A549 treated with CORT108297 at 1 μM for 4 hours (cell line): Measurements from ENCODE around the gene GATAD2A. TPM values are rescaled to one million over a fixed set of nuclear protein-coding genes. Genes with fewer than 3 reads are reported as not detected.

Source experiments
- total RNA-seq: library from RNA; stranded (reverse); fragments of 200-300 nt; extraction: Qiagen RNA extraction; gene quantifications from 5 replicates; pipeline ENCODE4 v1.2.3, GENCODE V29; 2022

The GATAD2A gene, protein sequence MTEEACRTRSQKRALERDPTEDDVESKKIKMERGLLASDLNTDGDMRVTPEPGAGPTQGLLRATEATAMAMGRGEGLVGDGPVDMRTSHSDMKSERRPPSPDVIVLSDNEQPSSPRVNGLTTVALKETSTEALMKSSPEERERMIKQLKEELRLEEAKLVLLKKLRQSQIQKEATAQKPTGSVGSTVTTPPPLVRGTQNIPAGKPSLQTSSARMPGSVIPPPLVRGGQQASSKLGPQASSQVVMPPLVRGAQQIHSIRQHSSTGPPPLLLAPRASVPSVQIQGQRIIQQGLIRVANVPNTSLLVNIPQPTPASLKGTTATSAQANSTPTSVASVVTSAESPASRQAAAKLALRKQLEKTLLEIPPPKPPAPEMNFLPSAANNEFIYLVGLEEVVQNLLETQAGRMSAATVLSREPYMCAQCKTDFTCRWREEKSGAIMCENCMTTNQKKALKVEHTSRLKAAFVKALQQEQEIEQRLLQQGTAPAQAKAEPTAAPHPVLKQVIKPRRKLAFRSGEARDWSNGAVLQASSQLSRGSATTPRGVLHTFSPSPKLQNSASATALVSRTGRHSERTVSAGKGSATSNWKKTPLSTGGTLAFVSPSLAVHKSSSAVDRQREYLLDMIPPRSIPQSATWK
- 34.9 to 51.0 TPM (median 46.1 TPM) in 5 replicates for total RNA-seq

DNA sequence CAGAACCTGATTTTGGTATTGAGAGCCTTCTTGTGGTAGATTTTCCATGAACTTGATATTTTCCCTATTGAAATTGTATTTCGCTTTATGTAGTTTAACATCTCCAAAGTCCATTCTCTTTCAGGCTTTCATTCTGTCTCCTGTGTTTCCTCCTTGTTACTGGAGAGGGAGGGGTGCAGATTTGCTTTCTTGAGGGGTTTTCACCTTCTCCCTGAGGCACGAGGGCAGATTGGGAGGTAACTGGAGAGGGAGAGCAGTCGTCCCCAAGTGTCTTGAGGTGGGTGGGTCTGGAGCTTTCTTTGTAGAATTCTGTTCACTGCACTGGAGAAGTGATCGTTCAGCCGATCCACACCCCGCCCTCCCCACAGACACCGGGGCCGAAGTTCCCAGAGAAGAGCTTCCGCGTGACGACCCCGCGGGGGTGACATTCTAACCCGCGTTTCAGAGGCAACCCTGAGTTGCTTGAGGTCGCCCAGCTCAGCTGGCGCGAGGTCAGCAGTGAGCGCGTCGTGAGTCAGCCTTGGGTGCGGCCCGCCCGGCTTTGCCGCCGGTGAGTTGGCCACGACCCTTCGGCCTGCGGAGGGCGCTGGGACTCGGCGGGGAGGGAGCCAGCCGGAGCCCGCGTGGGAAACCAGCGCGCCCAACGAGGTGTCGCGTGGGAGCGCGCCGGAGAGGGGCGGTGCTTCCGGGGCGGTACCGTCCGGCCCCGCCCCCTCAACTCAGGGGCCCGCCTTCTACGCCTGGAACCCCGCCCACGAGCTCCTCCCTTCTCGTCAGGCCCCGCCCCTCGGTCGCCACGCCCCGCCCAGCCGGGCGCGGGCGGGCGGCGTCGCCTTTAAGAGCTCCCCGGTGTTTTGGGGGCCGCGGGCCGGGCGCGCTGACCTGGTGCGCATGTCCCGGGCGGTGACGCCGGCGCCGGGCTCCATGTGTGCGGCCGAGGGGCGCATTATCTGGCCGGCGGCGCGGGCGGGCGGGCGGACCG, at the start of gene GATAD2A:
GATAD2A (plus strand) TSS at position 797 of the 982 bp plus-strand sequence. CDS start 59,671 bp downstream, outside the sequence.

DNA sequence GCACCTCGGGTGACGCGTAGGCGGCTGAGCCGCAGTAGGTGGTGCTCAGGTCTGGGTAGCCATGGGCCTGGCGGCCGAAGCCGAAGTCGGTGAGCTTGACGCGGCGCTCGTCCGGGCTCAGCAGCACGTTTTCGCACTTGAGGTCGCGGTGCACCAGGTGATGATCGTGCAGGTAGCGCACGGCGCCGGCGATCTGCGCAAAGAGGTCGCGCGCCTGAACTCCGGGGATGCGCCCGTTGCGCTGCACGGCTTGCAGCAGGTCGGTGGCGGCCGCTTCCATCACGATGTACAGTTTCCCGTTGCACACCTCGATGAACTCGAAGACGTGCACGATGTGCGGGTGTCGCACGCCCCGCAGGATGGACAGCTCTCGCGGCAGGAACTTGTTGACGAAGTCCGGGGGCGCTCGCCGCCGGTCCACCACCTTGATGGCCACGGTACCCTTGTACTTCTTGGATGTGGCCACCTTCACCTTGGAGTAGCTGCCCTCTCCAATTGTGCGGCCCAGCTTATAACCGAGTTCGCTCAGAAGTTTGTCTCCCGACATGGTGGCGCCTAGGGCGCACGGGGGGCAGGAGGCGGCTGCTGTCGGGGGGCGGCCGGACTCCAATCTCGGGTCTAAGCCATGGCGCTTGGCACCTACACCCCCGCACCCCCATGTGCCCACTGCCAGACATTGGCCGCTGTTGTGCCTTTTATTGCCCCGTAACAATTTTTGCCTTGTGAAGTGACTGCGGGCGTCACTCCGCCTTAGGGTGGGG, 109.6 kb downstream of the GATAD2A start, which contains the start of gene TSSK6:
TSSK6 (minus strand) TSS at position 668 of the 761 bp plus-strand sequence; CDS start at position 547, 121 bp downstream.

DNA sequence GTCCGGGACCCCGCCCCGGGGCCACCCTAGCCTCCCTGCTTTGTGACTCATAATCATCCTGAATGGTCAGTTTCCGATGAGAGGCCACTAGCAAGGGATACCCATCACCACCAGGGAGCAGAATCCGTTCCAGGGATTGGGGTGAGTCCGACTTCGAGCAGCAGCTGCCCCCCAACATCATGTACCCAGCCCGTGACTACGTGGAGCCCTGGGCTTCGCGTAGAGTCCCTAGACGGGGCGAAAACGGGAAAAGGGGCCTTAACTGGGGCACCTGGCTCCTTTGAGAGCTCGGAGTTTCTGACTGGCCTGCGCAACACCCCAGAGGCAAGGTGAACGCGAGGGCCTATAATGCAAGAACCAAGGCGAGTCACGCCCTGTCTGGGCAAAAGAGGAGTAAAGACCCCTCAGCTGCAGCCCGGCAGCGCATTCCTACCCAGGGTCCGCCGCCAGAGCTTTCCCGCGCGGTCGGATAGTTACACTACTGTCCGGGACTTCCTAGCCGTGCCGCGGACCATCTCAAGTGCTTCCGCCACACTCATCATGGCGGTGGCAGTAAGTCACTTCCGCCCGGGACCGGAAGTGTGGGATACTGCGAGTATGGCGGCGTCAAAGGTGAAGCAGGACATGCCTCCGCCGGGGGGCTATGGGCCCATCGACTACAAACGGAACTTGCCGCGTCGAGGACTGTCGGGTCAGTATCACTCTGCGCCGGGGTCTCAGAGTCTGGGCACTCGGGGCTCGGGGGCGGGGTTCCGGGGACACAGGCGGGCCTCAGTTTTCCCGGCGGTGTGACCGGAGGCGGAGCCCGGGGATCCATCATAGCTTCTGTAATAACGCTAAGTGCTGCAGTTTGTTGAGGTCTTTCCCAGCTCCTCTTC, 110.4 kb downstream of the GATAD2A start, which contains the start of gene NDUFA13:
NDUFA13 (plus strand) TSS at position 584 of the 878 bp plus-strand sequence; CDS start at position 598, 14 bp downstream.

GRCh38 chr19:19528721-19529490, 123.4 kb downstream of the GATAD2A start, which contains the start of gene YJEFN3:
Gene YJEFN3, plus strand, starts transcription at chr19:19528911. Its CDS starts 22 bp downstream, at chr19:19528933.

DNA sequence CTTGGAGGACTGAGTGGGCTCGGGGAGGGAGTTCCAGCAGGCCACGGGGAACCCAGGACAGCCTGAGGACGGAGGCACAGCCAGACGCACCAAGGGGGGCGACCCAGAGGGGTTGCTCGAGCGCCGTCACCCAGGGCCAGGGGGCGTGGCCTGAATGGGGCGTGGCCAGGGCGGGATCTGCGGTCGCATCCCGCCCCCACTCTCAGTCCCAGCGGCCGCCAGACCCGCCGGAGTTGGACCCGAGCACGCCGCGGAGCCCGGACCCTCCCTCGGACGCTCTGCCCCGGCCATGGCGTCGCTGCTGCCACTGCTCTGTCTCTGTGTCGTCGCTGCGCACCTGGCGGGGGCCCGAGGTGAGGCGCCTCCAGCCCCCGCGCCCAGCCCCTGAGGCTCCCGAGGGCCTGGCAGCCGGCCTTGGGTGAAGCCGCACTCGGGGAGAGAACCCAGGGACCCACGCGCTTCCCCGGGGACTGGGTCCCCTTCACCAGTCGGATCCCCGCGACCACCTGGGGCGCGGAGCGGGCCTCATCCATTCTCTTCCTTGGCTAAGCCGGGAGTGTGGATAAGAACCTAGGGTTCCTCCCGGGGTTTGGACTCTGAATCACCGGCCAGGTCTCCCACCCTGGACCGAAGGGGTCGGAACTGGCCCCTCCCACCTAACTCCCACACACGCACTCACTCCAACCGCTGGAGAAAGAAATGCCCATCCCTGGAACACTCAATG, 132.7 kb downstream of the GATAD2A start, which contains the start of gene CILP2:
CILP2 (plus strand) TSS at position 205 of the 724 bp plus-strand sequence; CDS start at position 290, 85 bp downstream.

Other genes with a start within 250 kb of the GATAD2A start
- 0.70 to 0.95 TPM (median 0.75 TPM) in 4 of 5 replicates, not detected in the other for gene MEF2B, start 235.4 kb upstream of the GATAD2A start, total RNA-seq
- gene BORCS8, start 213.5 kb upstream of the GATAD2A start, total RNA-seq = 7.7 to 13.5 TPM (median 12.2 TPM) in 5 replicates
- 36.1 to 51.6 TPM (median 47.5 TPM) in 5 replicates for gene RFXANK, start 213.4 kb upstream of the GATAD2A start, total RNA-seq
- gene NR2C2AP, start 202.3 kb upstream of the GATAD2A start, total RNA-seq = 29.4 to 33.1 TPM (median 32.3 TPM) in 5 replicates
- 0.02 to 0.07 TPM (median 0.05 TPM) in 5 replicates for gene NCAN, start 193.7 kb upstream of the GATAD2A start, total RNA-seq
- 0.46 to 0.88 TPM (median 0.50 TPM) in 5 replicates for gene TM6SF2, start 132.4 kb upstream of the GATAD2A start, total RNA-seq
- gene SUGP1, start 85.2 kb upstream of the GATAD2A start, total RNA-seq = 22.4 to 34.5 TPM (median 25.9 TPM) in 5 replicates
- 10.4 to 15.0 TPM (median 13.9 TPM) in 5 replicates for gene MAU2, start 84.8 kb upstream of the GATAD2A start, total RNA-seq
- 0.85 to 2.1 TPM (median 1.7 TPM) in 5 replicates for gene TSSK6, start 109.9 kb downstream of the GATAD2A start, total RNA-seq
- gene NDUFA13, start 110.5 kb downstream of the GATAD2A start, total RNA-seq = 150 to 186 TPM (median 159 TPM) in 5 replicates
- 2.1 to 4.8 TPM (median 4.4 TPM) in 5 replicates for gene YJEFN3, start 123.2 kb downstream of the GATAD2A start, total RNA-seq
- gene CILP2, start 132.6 kb downstream of the GATAD2A start, total RNA-seq = 0.13 to 0.45 TPM (median 0.22 TPM) in 5 replicates
- gene PBX4, start 213.0 kb downstream of the GATAD2A start, total RNA-seq = 0.91 to 2.2 TPM (median 1.6 TPM) in 5 replicates
- gene LPAR2, start 222.5 kb downstream of the GATAD2A start, total RNA-seq = 3.1 to 4.3 TPM (median 4.2 TPM) in 5 replicates
- gene GMIP, start 238.0 kb downstream of the GATAD2A start, total RNA-seq = 4.0 to 5.7 TPM (median 4.9 TPM) in 5 replicates